Astrocyte (in vitro differentiated cells and primary cell): ENCODE results near the gene ME1.

Experiments used
- CTCF ChIP-seq: IDR thresholded peaks from 2 replicates; pipeline ENCODE4 v1.5.1; 2011; ENCODE audit warnings: low read depth, mild to moderate bottlenecking, inconsistent platforms, low read length, moderate library complexity; ENCODE audit not compliant: insufficient read depth
- EZH2 ChIP-seq: IDR thresholded peaks from 2 replicates; pipeline ENCODE4 v1.6.1; 2012; ENCODE audit warnings: mild to moderate bottlenecking, low read length, inconsistent platforms; ENCODE audit not compliant: insufficient read depth

- TF ChIP-seq CTCF (no peak), EZH2 (no peak)
Observed at GRCh38 chr6:83461438-83461837, 30.6 kb upstream of the ME1 start.
